ENCODE results near the gene RGS6. TPM values are rescaled to one million over a fixed set of nuclear protein-coding genes. Genes with fewer than 3 reads are reported as not detected.

Gene RGS6
- total and polyA plus RNA-seq, 8 donors: 0.06 to 0.47 (median 0.20) TPM; not detected in 1

DNA sequence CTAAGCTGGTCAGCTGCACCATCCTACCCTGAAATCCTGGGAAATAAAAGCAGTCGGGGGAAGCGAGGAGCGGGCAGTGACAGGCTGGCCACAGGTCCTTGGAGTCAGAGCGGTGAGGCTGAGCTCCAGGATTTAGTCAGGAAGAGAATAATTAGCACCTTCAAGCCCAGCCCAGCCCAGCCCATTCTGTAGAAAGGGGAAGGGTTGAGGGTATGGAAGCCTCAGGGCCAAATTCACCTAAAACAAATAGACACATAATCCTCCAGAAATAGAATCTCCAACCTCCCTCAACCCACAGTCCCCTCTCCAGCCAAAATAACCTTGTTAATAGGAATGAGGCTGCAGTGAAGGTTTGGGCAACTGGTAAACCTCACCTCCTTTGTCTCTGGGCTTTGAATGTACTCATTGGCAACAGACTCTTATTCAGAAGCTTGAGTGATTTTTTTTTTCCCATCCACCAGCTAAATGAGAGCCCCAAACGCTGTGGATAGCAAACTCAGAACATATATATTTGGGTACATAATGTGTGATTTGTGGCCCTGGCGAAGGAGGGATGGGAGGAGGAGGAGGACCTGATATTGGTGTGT is 627.5 kb downstream of the RGS6 start:
- no peak for DNase-seq
- no peak overlapping the region for H3K27ac ChIP-seq
- no peaks in the 10 kb centered on the region for H3K27me3 ChIP-seq
- no peak overlapping the region for H3K4me3 ChIP-seq
- no peaks in the 10 kb centered on the region for H3K4me1 ChIP-seq
- H3K9me3 ChIP-seq: no peaks in the 10 kb centered on the region
- WGBS, 2 donors: 77 to 89% methylated on average over 6 of the region's 6 CpGs
- no peaks in the 10 kb centered on the region for H3K36me3 ChIP-seq
- TF ChIP-seq CTCF (IDR thresholded peaks at IDR 0.05): no peak
- intact Hi-C loops (cut with DNase I): no loop called here
- no peak for ATAC-seq
- no peak for FAIRE-seq

DNA sequence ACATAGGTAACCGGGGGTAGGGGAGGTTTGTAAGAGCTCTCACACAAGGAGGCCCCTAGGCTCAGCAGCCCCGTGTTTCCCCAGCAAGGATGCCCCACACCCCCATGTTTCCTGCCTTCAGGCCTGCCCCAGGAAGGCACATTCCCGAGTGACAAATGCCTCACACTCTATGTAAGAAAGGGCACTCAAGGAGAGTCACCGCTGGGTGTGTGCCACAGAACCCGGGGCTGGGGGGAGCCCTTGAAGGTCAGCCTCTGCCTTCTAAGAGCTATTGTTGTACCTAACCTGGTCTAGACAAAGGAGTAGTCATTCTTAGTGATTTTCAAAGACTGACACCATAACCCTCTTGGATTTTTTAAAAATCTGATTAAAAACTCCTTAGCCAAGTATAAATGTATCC is 628.1 kb downstream of the RGS6 start:
- Histone ChIP-seq H3K4me1 (no peaks in the 10 kb centered on the region), H3K4me3 (no peak overlapping the region), H3K9me3 (no peaks in the 10 kb centered on the region), H3K27me3 (no peaks in the 10 kb centered on the region), H3K36me3 (no peaks in the 10 kb centered on the region), H3K27ac (no peak overlapping the region)
- FAIRE-seq (no peak), ATAC-seq (no peak), DNase-seq (no peak)
- intact Hi-C loops (cut with DNase I): no loop called here
- TF ChIP-seq CTCF (IDR thresholded peaks at IDR 0.05): no peak
- WGBS, 2 donors: 53 to 61% methylated on average over 5 of the region's 5 CpGs

- Histone ChIP-seq H3K27ac (no peak overlapping the region), H3K9me3 (no peaks in the 10 kb centered on the region)
- intact Hi-C loops (cut with DNase I): no loop called here
Observed at GRCh38 chr14:72560889-72561493, 628.8 kb downstream of the RGS6 start.

DNA sequence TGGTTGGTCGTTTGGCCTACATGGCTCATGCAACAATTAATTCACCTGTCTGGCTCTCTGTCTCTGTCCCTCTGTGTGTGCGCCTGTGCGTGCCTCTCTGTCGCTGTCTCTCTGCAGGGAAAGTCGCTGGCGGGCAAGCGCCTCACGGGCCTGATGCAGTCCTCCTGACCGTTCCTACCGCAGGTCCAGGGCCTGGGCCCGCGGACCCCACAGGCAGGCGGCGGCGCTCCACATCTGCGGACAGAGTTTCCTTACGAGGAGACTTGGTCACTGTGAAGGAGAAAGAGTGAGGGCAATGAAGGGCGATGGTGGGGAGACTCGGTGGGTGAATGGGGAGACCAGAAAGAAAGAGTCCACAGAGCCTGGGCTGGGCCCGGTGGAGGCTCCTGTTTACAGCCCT is 630.1 kb downstream of the RGS6 start:
- Histone ChIP-seq H3K36me3 (no peaks in the 10 kb centered on the region), H3K4me1 (no peaks in the 10 kb centered on the region), H3K27ac (no peak overlapping the region), H3K4me3 (no peak overlapping the region), H3K9me3 (no peaks in the 10 kb centered on the region), H3K27me3 (no peaks in the 10 kb centered on the region)
- intact Hi-C loops (cut with DNase I): no loop called here
- no peak for FAIRE-seq
- 91 to 94% methylated on average over 20 of the region's 20 CpGs for WGBS, 2 donors
- DNase-seq: no peak
- ATAC-seq: no peak
- no peak for TF ChIP-seq CTCF (IDR thresholded peaks at IDR 0.05)

More at GRCh38 chr14:72560889-72561493, 628.8 kb downstream of the RGS6 start:
- no peak for TF ChIP-seq CTCF (IDR thresholded peaks at IDR 0.05)
- FAIRE-seq (no peak), ATAC-seq (no peak), DNase-seq (no peak)
- H3K27me3 ChIP-seq: no peaks in the 10 kb centered on the region
- H3K36me3 ChIP-seq: no peaks in the 10 kb centered on the region
- H3K4me1 ChIP-seq: no peaks in the 10 kb centered on the region
- whole genome bisulfite sequencing, 2 donors: 88 to 89% methylated on average over 12 of the region's 12 CpGs
- no peak overlapping the region for H3K4me3 ChIP-seq

GRCh38 chr14:72563676-72564075 is 631.4 kb downstream of the RGS6 start:
- FAIRE-seq: no peak
- H3K9me3 ChIP-seq: no peaks in the 10 kb centered on the region
- DNase-seq: no peak
- H3K4me3 ChIP-seq: no peak overlapping the region
- H3K36me3 ChIP-seq: no peaks in the 10 kb centered on the region
- no peak overlapping the region for H3K27ac ChIP-seq
- WGBS, 2 donors: 83 to 84% methylated on average over 7 of the region's 7 CpGs
- TF ChIP-seq CTCF (IDR thresholded peaks at IDR 0.05): no peak
- intact Hi-C loops (cut with DNase I): no loop called here
- no peak for ATAC-seq
- no peaks in the 10 kb centered on the region for H3K4me1 ChIP-seq
- no peaks in the 10 kb centered on the region for H3K27me3 ChIP-seq

Data from pancreas (tissue), 10 donors.